Measurements from ENCODE around the gene C1orf210. TPM values are rescaled to one million over a fixed set of nuclear protein-coding genes. Genes with fewer than 3 reads are reported as not detected.

Gene C1orf210
- total RNA-seq (2022; extraction: Qiagen RNA extraction; ENCODE audit: low read depth): not detected in 5 replicates

DNA sequence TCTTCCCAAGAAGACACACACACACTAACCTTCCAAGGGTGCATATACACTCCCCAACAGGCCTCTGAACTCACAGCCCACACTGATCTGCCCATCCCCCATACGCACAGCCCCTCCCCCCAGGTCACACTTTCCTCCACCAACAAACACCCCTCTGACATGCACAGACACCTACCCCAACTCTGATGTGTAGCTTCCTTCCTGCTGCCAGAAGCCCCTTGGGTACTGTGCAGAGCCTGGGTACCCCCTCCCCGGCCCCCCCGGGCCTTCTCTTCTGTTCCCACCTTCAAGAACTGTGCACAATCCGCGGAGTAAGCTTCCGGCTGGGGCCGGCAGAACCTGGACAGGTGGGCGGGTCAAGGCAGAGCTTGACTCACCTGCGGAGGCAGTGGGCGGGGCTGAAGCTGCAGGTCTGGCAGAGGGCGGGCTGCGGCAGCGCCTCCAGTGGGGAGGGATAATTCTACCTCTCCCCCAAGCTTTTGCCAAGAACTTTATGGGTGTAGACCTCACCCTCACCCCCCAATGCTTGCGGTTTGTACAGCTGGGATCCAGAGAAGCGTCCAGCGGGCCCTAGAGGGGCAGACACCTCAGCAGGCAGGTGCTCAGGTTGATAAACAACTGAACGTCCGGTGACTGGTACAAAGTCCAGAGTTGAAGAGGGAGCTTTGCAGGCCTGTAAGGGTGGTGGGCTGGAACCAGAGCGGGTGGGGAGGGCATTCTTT lies at the start of gene C1orf210:
Gene C1orf210 (minus strand): TSS at position 313 of the 722 bp plus-strand sequence. CDS start 2,311 bp downstream, outside the sequence.

DNA sequence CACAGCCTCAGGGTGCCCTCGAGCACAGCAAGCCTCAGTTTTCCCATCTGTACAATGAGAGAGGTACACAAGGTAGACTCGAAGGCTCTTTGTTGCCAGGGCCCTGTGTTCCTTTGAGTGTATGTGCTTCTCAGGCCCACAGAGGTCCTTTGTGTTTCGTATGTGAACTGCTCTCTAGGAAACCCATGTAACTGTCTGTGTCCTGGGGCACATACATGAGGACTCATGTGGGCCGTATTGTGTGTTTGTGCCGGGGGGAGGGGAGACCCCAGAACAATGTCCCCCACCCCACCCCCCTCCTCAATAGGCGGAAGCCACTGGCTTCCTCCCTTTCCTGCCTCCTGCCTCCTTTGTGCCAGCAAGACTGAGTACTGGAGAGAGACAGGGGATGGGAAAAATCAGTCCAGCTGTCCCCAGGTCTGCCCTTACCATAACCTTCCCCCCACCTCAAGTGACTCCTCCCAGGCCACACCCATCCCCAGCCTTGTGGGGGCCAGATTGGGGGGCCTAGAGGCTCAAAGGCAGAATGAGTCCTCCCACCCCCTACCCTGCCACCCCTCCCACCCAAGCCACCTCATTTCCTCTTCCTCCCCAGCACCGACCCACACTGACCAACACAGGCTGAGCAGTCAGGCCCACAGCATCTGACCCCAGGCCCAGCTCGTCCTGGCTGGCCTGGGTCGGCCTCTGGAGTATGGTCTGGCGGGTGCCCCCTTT lies 15.2 kb upstream of the C1orf210 start, which contains the start of gene TIE1:
Gene TIE1 (plus strand): TSS at position 605 of the 717 bp plus-strand sequence. CDS start 90 bp downstream, at position 695.

DNA sequence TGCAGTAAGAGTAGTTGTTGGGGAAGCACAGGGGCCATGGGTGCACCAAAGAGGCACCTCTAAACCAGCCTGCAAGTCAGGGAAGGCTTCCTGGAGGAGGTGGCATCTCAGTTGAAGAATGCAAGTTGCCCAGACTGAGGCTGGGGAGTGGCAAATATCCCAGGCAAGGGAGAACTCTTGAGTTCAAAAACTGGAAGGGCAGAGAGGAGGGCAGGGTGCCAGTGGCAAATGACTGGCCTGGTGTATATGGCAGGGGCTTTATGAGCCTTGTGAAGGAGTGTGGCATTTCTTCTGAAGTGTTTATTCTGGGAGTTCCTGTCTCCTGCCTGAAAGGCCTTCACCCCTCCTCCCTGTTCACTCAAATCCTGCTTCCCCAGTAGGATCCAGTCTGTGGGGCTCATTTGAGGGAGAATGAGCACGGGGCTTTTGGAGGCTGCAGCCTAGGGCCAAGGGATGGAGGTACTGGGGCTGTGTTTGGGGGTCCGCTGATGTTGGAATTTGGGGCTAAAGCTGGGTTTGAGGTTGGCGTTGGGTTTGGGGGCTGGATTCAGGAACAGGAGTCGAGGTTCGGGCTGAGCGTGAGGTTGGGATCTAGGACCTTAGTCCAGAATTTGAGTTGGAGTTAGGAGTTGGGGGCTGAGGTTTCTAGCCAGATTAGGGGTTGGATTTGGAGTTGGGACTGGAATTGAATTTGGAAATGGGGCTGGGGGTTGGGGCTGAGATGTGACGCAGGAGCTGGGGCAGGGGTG lies 15.6 kb downstream of the C1orf210 start, which contains the start of gene TMEM125:
Gene TMEM125 (plus strand): TSS at position 357 of the 749 bp plus-strand sequence. CDS start 2,740 bp downstream, outside the sequence.

Other genes starting within 250 kb of the C1orf210 start
- gene EBNA1BP2, start 113.3 kb downstream of the C1orf210 start, total RNA-seq (2022; extraction: Qiagen RNA extraction; ENCODE audit: low read depth): 173 to 203 TPM (median 188 TPM) in 5 replicates
- 0.31 to 1.4 TPM (median 0.49 TPM) in 5 replicates for gene CFAP57, start 113.3 kb downstream of the C1orf210 start, total RNA-seq (2022; extraction: Qiagen RNA extraction; ENCODE audit: low read depth)
- not detected in 5 replicates for gene TMEM125, start 15.6 kb downstream of the C1orf210 start, total RNA-seq (2022; extraction: Qiagen RNA extraction; ENCODE audit: low read depth)
- gene TIE1, start 15.4 kb upstream of the C1orf210 start, total RNA-seq (2022; extraction: Qiagen RNA extraction; ENCODE audit: low read depth): not detected in 5 replicates
- gene MPL, start 52.2 kb upstream of the C1orf210 start, total RNA-seq (2022; extraction: Qiagen RNA extraction; ENCODE audit: low read depth): 0.07 to 0.30 TPM in 2 of 5 replicates, not detected in the others
- gene CDC20, start 73.4 kb upstream of the C1orf210 start, total RNA-seq (2022; extraction: Qiagen RNA extraction; ENCODE audit: low read depth): 183 to 218 TPM (median 206 TPM) in 5 replicates
- gene ELOVL1, start 82.4 kb upstream of the C1orf210 start, total RNA-seq (2022; extraction: Qiagen RNA extraction; ENCODE audit: low read depth): 132 to 153 TPM (median 140 TPM) in 5 replicates
- gene MED8, start 104.2 kb upstream of the C1orf210 start, total RNA-seq (2022; extraction: Qiagen RNA extraction; ENCODE audit: low read depth): 31.7 to 39.9 TPM (median 36.5 TPM) in 5 replicates
- gene SZT2, start 104.3 kb upstream of the C1orf210 start, total RNA-seq (2022; extraction: Qiagen RNA extraction; ENCODE audit: low read depth): 4.9 to 7.5 TPM (median 6.9 TPM) in 5 replicates
- 10.1 to 16.1 TPM (median 14.6 TPM) in 5 replicates for gene HYI, start 168.3 kb upstream of the C1orf210 start, total RNA-seq (2022; extraction: Qiagen RNA extraction; ENCODE audit: low read depth)
- 79.0 to 101 TPM (median 91.8 TPM) in 5 replicates for gene PTPRF, start 245.3 kb upstream of the C1orf210 start, total RNA-seq (2022; extraction: Qiagen RNA extraction; ENCODE audit: low read depth)